OCI-LY3 (cell line): Measurements from ENCODE around the gene FREM2.

Experiments
- H2AFZ ChIP-seq: fragments of 200-600, 300-600 bp; shearing (Covaris generic); 2 replicates; pipeline ENCODE4 v1.6.0; 2014; ENCODE audit warnings: antibody characterized with exemption, low read depth, low read length
- H3K27ac ChIP-seq: fragments of 200-600, 300-600 bp; sonication (generic); 2 replicates; pipeline ENCODE4 v1.5.1; 2014; ENCODE audit warnings: mild to moderate bottlenecking, low read length, moderate library complexity, mixed read lengths
- H3K27me3 ChIP-seq: fragments of 200-600, 300-600 bp; sonication (generic); 2 replicates; pipeline ENCODE4 v1.6.1; 2014; ENCODE audit warnings: low read depth, low read length, mixed read lengths
- H3K36me3 ChIP-seq: fragments of 200-600, 300-600 bp; sonication (generic); replicated peaks from 2 replicates; pipeline ENCODE3; 2014; ENCODE audit warnings: low read depth, low read length, mixed read lengths
- H3K4me1 ChIP-seq: fragments of 300-600, 200-600 bp; sonication (generic); 2 replicates; pipeline ENCODE4 v1.6.1; 2014; ENCODE audit warnings: low read length, mixed read lengths
- H3K4me2 ChIP-seq: fragments of 200-600, 300-600 bp; sonication (generic); 2 replicates; pipeline ENCODE4 v1.6.1; 2014; ENCODE audit warnings: low read length, mixed read lengths
- H3K4me3 ChIP-seq: fragments of 300-600, 200-600 bp; sonication (generic); 2 replicates; pipeline ENCODE4 v1.5.1; 2014; ENCODE audit warnings: antibody characterized with exemption, mild to moderate bottlenecking, low read length, moderate library complexity
- H3K79me2 ChIP-seq: fragments of 300-600, 200-600 bp; shearing (Covaris generic); 2 replicates; pipeline ENCODE4 v1.6.1; 2014; ENCODE audit warnings: mild to moderate bottlenecking, low read length, mixed read lengths
- H3K9ac ChIP-seq: fragments of 300-600, 200-600 bp; shearing (Covaris generic); 2 replicates; pipeline ENCODE4 v1.6.0; 2014; ENCODE audit warnings: mild to moderate bottlenecking, low read length, moderate library complexity
- H3K9me3 ChIP-seq: fragments of 200-600, 300-600 bp; shearing (Covaris generic); 2 replicates; pipeline ENCODE4 v1.6.1; 2014; ENCODE audit warnings: low read length, mixed read lengths; ENCODE audit not compliant: insufficient read depth
- H4K20me1 ChIP-seq: fragments of 200-600, 300-600 bp; sonication (generic); 2 replicates; pipeline ENCODE4 v1.6.1; 2016; ENCODE audit warnings: low read length, mixed read lengths; ENCODE audit not compliant: insufficient read depth
- CTCF ChIP-seq: fragments of 200-600, 300-600 bp; sonication (generic); IDR thresholded peaks from 2 replicates; pipeline ENCODE4 v1.5.1; 2014; ENCODE audit warnings: antibody characterized with exemption, low read length, low read depth
- EZH2phosphoT487 ChIP-seq: fragments of 200-600 bp; shearing (Covaris generic); IDR thresholded peaks from 2 replicates; pipeline ENCODE4 v1.6.1; 2018; ENCODE audit warnings: antibody characterized with exemption, mixed run types, low read depth

The FREM2 gene

GRCh38 chr13:38785042-38785441, 98.2 kb downstream of the FREM2 start:
- Histone ChIP-seq H3K9me3 (no peaks in the 10 kb centered on the region), H3K36me3 (no peaks in the 10 kb centered on the region), H3K4me2 (no peak overlapping the region), H3K4me1 (no peaks in the 10 kb centered on the region), H3K27ac (no peak overlapping the region), H2AFZ (no peak overlapping the region), H3K4me3 (no peak overlapping the region), H4K20me1 (no peaks in the 10 kb centered on the region), H3K27me3 (no peaks in the 10 kb centered on the region), H3K79me2 (no peaks in the 10 kb centered on the region), H3K9ac (no peak overlapping the region)
- no peak for TF ChIP-seq EZH2phosphoT487
- no peak for TF ChIP-seq CTCF

- no peaks in the 10 kb centered on the region for H4K20me1 ChIP-seq
- H3K4me3 ChIP-seq: no peak overlapping the region
- no peak overlapping the region for H3K27ac ChIP-seq
- TF ChIP-seq EZH2phosphoT487: no peak
- TF ChIP-seq CTCF: no peak
- no peak overlapping the region for H2AFZ ChIP-seq
- no peaks in the 10 kb centered on the region for H3K9me3 ChIP-seq
- H3K4me1 ChIP-seq: no peaks in the 10 kb centered on the region
- H3K27me3 ChIP-seq: no peaks in the 10 kb centered on the region
- no peak overlapping the region for H3K9ac ChIP-seq
- H3K36me3 ChIP-seq: no peaks in the 10 kb centered on the region
- no peaks in the 10 kb centered on the region for H3K79me2 ChIP-seq
- no peak overlapping the region for H3K4me2 ChIP-seq
Observed at GRCh38 chr13:38785490-38785889, 98.6 kb downstream of the FREM2 start.

- H3K4me1 ChIP-seq: no peaks in the 10 kb centered on the region
- H3K27me3 ChIP-seq: no peaks in the 10 kb centered on the region
- H3K4me3 ChIP-seq: no peak overlapping the region
- no peaks in the 10 kb centered on the region for H3K79me2 ChIP-seq
- no peak overlapping the region for H2AFZ ChIP-seq
- H3K27ac ChIP-seq: no peak overlapping the region
- H3K4me2 ChIP-seq: no peak overlapping the region
- no peaks in the 10 kb centered on the region for H3K9me3 ChIP-seq
- no peak overlapping the region for H3K9ac ChIP-seq
- H4K20me1 ChIP-seq: no peaks in the 10 kb centered on the region
- TF ChIP-seq CTCF (no peak), EZH2phosphoT487 (no peak)
- no peaks in the 10 kb centered on the region for H3K36me3 ChIP-seq
Observed at GRCh38 chr13:38787550-38787949, 100.7 kb downstream of the FREM2 start.

GRCh38 chr13:38796890-38797289, 110.0 kb downstream of the FREM2 start:
- TF ChIP-seq EZH2phosphoT487: no peak
- no peak for TF ChIP-seq CTCF
- no peaks in the 10 kb centered on the region for H3K4me1 ChIP-seq
- no peak overlapping the region for H3K4me2 ChIP-seq
- peaks cover 9% of the 10 kb centered on the region; the same call in 1 of the 2 replicates for H3K9me3 ChIP-seq
- H3K36me3 ChIP-seq: no peaks in the 10 kb centered on the region
- no peaks in the 10 kb centered on the region for H3K79me2 ChIP-seq
- H3K4me3 ChIP-seq: no peak overlapping the region
- no peaks in the 10 kb centered on the region for H4K20me1 ChIP-seq
- no peak overlapping the region for H3K27ac ChIP-seq
- H2AFZ ChIP-seq: no peak overlapping the region
- no peaks in the 10 kb centered on the region for H3K27me3 ChIP-seq
- no peak overlapping the region for H3K9ac ChIP-seq
